K562 (cell line): ENCODE data around the gene DCTN2. TPM values are rescaled to one million over a fixed set of nuclear protein-coding genes. Genes with fewer than 3 reads are reported as not detected.

ENCODE experiments used
- ETV1 ChIP-seq: fragments of 450-650 bp; conservative IDR thresholded peaks from 2 replicates; pipeline ENCODE4 v1.6.1; 2016; ENCODE audit warnings: missing genetic modification characterization, control low read depth, low read depth, missing compliant biosample characterization
- ETV5 ChIP-seq: sonication (generic); formaldehyde crosslinking; IDR thresholded peaks from 2 replicates; pipeline ENCODE4 v1.4.0; 2020; ENCODE audit warnings: low read depth, mild to moderate bottlenecking, missing genetic modification reagents
- FOXM1 ChIP-seq, 2 experiments: fragments of 450-650 bp in 1 of 2; sonication (generic) in 1 of 2; formaldehyde crosslinking in 1 of 2; IDR thresholded peaks; 2 replicates each; pipeline versions ENCODE4 v1.6.1 to v1.9.0; 2017 to 2022; ENCODE audit warnings: low read depth in 2 of 2, mild to moderate bottlenecking in 2 of 2, missing genetic modification reagents in 1 of 2, moderate library complexity in 1 of 2
- YY1 ChIP-seq, 3 experiments: IDR thresholded peaks; 2 replicates each; pipeline ENCODE4 v1.6.1; 2011; ENCODE audit warnings: low read length in 2 of 3, mild to moderate bottlenecking in 2 of 3, moderate library complexity in 2 of 3, borderline replicate concordance in 1 of 3, control low read depth in 1 of 3, low read depth in 1 of 3; ENCODE audit not compliant: insufficient read depth in 3 of 3, insufficient replicate concordance in 2 of 3, control insufficient read depth in 1 of 3, insufficient read length in 1 of 3; ENCODE audit errors: extremely low read depth in 1 of 3
- ZBTB7A ChIP-seq: IDR thresholded peaks from 2 replicates; pipeline ENCODE4 v1.6.1; 2011; ENCODE audit warnings: low read depth, mild to moderate bottlenecking, low read length, moderate library complexity, borderline replicate concordance; ENCODE audit not compliant: control insufficient read depth
- ZNF507 ChIP-seq: conservative IDR thresholded peaks from 2 replicates; pipeline ENCODE4 v1.6.1; 2017; ENCODE audit warnings: missing genetic modification characterization, missing compliant biosample characterization
- polyA plus RNA-seq, 8 experiments: library from polyadenylated mRNA; depleted of rRNA in 4 of 8; stranded (reverse) in 5 of 8; unstranded in 3 of 8; fragments of >200 nt; fragmentation: Nextera tagmentation in 2 of 8; fragmentation: Illumina TruSeq in 1 of 8; extraction: Ambion mirVana in 2 of 8; extraction: Trizol in 1 of 8; gene quantifications; 2 replicates each; pipeline versions ENCODE4 v1.2.1 to v1.2.3, GENCODE V29; 2011 to 2014; ENCODE audit warnings: inconsistent platforms in 1 of 8, missing spikeins in 1 of 8
- total RNA-seq, 7 experiments: library from RNA; depleted of rRNA in 6 of 7; stranded (reverse); fragments of >200 nt in 6 of 7; fragmentation: Illumina TruSeq in 2 of 7; extraction: Trizol in 2 of 7; gene quantifications; 2 replicates each; pipeline versions ENCODE4 v1.2.1 to v1.2.3, GENCODE V29; 2011 to 2021; ENCODE audit warnings: low replicate concordance in 1 of 7
- TF ChIP-seq, protein P1 (sequence below): fragments of 200-800 bp; sonication (Bioruptor generic); IDR thresholded peaks from 2 replicates; pipeline ENCODE4 v1.6.1; 2016; ENCODE audit warnings: missing genetic modification characterization, missing compliant biosample characterization
- TF ChIP-seq, protein P2 (sequence below), 2 experiments: fragments of 450-650 bp; formaldehyde crosslinking in 1 of 2; IDR thresholded peaks; 2 replicates each; pipeline versions ENCODE4 v1.4.0 to v1.6.1; 2014 to 2020; ENCODE audit warnings: mild to moderate bottlenecking in 2 of 2, borderline replicate concordance in 1 of 2, low read depth in 1 of 2
- TF ChIP-seq, protein P3 (sequence below): fragments of 200-800 bp; sonication (Bioruptor generic); IDR thresholded peaks from 2 replicates; pipeline ENCODE4 v1.6.1; 2017; ENCODE audit warnings: missing genetic modification characterization, missing compliant biosample characterization

The DCTN2 gene
- total and polyA plus RNA-seq, 9 of the 15 experiments (the other 6 are each of a cell fraction or from before 2014, with no cell fraction given), result 43.6 to 270 (median 125) TPM

DNA sequence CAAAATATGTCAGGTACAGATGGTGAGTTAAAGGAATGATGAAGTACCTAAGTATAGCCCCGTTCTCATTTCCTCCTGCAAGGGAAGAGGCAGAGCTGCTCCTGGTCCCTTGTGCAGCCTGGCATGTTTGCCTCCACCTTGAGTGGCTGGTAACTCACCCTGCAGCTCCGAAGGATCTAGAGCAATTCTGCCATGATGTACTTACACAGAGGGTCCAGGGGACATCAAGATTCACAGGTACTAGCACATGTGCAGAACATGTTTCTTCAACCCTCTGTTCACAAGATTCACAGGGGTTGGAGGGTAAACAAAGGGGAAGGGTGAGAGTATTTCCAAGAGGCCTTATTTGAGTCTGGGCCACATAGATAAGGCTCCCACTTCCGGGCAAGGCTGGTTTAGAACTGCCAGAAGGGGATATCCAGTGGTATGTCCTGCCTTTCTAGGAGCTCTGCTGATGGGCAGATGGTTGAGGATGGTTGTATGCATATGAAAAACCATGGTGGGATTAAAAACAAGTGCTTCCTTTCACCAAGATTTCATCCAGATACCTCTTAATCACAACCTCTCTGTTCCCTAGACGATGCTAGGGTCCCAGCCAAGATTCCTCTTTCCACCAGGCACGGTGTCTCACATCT is 7.7 kb downstream of the DCTN2 start (continued):
- TF ChIP-seq FOXM1 (IDR thresholded peaks at IDR 0.05; ENCODE audit: low read depth) (peak; percentile 81), FOXM1 (CRISPR knock-in tag; IDR thresholded peaks at IDR 0.05; ENCODE audit: low read depth) (no peak), ETV1 (tag) (peak; percentile 99), ZNF507 (tag) (no peak), ZBTB7A (0 out of 2 replicates have a peak, but pooled peaks have one; percentile 61), YY1 (IDR thresholded peaks at IDR 0.05; ENCODE audit: borderline replicate concordance in 1 of 3, control insufficient read depth in 1 of 3, extremely low read depth in 1 of 3, insufficient read depth in 3 of 3, insufficient read length in 1 of 3, insufficient replicate concordance in 2 of 3, low read depth in 1 of 3, low read length in 2 of 3) (peak in 1 of 3 experiments; percentile 17), ETV5 (CRISPR knock-in tag) (peak; percentile 98)
- TF ChIP-seq, protein P1, sequence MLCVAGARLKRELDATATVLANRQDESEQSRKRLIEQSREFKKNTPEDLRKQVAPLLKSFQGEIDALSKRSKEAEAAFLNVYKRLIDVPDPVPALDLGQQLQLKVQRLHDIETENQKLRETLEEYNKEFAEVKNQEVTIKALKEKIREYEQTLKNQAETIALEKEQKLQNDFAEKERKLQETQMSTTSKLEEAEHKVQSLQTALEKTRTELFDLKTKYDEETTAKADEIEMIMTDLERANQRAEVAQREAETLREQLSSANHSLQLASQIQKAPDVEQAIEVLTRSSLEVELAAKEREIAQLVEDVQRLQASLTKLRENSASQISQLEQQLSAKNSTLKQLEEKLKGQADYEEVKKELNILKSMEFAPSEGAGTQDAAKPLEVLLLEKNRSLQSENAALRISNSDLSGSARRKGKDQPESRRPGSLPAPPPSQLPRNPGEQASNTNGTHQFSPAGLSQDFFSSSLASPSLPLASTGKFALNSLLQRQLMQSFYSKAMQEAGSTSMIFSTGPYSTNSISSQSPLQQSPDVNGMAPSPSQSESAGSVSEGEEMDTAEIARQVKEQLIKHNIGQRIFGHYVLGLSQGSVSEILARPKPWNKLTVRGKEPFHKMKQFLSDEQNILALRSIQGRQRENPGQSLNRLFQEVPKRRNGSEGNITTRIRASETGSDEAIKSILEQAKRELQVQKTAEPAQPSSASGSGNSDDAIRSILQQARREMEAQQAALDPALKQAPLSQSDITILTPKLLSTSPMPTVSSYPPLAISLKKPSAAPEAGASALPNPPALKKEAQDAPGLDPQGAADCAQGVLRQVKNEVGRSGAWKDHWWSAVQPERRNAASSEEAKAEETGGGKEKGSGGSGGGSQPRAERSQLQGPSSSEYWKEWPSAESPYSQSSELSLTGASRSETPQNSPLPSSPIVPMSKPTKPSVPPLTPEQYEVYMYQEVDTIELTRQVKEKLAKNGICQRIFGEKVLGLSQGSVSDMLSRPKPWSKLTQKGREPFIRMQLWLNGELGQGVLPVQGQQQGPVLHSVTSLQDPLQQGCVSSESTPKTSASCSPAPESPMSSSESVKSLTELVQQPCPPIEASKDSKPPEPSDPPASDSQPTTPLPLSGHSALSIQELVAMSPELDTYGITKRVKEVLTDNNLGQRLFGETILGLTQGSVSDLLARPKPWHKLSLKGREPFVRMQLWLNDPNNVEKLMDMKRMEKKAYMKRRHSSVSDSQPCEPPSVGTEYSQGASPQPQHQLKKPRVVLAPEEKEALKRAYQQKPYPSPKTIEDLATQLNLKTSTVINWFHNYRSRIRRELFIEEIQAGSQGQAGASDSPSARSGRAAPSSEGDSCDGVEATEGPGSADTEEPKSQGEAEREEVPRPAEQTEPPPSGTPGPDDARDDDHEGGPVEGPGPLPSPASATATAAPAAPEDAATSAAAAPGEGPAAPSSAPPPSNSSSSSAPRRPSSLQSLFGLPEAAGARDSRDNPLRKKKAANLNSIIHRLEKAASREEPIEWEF (CRISPR knock-in tag), result 0 out of 2 replicates have a peak, but pooled peaks have one; percentile 40
- TF ChIP-seq, protein P2, sequence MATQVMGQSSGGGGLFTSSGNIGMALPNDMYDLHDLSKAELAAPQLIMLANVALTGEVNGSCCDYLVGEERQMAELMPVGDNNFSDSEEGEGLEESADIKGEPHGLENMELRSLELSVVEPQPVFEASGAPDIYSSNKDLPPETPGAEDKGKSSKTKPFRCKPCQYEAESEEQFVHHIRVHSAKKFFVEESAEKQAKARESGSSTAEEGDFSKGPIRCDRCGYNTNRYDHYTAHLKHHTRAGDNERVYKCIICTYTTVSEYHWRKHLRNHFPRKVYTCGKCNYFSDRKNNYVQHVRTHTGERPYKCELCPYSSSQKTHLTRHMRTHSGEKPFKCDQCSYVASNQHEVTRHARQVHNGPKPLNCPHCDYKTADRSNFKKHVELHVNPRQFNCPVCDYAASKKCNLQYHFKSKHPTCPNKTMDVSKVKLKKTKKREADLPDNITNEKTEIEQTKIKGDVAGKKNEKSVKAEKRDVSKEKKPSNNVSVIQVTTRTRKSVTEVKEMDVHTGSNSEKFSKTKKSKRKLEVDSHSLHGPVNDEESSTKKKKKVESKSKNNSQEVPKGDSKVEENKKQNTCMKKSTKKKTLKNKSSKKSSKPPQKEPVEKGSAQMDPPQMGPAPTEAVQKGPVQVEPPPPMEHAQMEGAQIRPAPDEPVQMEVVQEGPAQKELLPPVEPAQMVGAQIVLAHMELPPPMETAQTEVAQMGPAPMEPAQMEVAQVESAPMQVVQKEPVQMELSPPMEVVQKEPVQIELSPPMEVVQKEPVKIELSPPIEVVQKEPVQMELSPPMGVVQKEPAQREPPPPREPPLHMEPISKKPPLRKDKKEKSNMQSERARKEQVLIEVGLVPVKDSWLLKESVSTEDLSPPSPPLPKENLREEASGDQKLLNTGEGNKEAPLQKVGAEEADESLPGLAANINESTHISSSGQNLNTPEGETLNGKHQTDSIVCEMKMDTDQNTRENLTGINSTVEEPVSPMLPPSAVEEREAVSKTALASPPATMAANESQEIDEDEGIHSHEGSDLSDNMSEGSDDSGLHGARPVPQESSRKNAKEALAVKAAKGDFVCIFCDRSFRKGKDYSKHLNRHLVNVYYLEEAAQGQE (IDR thresholded peaks at IDR 0.05; ENCODE audit: borderline replicate concordance), result peak; percentile 68
- TF ChIP-seq, protein P2 (CRISPR knock-in tag; IDR thresholded peaks at IDR 0.05; ENCODE audit: low read depth), result peak; percentile 44; the same call in 1 of the 2 replicates
- TF ChIP-seq, protein P3, sequence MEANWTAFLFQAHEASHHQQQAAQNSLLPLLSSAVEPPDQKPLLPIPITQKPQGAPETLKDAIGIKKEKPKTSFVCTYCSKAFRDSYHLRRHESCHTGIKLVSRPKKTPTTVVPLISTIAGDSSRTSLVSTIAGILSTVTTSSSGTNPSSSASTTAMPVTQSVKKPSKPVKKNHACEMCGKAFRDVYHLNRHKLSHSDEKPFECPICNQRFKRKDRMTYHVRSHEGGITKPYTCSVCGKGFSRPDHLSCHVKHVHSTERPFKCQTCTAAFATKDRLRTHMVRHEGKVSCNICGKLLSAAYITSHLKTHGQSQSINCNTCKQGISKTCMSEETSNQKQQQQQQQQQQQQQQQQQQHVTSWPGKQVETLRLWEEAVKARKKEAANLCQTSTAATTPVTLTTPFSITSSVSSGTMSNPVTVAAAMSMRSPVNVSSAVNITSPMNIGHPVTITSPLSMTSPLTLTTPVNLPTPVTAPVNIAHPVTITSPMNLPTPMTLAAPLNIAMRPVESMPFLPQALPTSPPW (CRISPR knock-in tag), result peak; percentile 63
